ENCODE results near the gene GRIA1.

DNA sequence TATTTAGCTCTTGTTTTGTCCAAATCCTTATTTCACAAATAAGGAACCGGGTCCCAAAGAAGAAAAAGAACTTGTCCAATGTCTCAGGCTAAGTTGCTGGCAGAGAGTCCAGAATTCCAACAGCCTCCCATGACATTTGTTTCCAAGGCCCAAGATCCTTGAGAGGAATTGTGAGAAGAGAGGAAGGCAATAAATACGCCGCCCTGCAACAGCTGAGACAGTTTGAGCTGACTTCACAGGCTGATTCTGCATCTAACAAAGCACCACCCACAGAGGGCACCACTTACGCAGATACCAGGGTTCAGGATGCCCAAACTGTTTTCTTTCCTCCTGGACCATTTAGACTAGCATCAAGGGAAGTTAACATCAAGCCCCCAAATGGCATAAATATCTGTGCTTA is 336.9 kb downstream of the GRIA1 start:
- TF ChIP-seq, protein P1, sequence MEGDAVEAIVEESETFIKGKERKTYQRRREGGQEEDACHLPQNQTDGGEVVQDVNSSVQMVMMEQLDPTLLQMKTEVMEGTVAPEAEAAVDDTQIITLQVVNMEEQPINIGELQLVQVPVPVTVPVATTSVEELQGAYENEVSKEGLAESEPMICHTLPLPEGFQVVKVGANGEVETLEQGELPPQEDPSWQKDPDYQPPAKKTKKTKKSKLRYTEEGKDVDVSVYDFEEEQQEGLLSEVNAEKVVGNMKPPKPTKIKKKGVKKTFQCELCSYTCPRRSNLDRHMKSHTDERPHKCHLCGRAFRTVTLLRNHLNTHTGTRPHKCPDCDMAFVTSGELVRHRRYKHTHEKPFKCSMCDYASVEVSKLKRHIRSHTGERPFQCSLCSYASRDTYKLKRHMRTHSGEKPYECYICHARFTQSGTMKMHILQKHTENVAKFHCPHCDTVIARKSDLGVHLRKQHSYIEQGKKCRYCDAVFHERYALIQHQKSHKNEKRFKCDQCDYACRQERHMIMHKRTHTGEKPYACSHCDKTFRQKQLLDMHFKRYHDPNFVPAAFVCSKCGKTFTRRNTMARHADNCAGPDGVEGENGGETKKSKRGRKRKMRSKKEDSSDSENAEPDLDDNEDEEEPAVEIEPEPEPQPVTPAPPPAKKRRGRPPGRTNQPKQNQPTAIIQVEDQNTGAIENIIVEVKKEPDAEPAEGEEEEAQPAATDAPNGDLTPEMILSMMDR (IDR thresholded peaks at IDR 0.05), result no peak
- TF ChIP-seq POLR2A (IDR thresholded peaks at IDR 0.05), result no peak
